Nephron (organoid): ENCODE measurements around the gene RIPK4.

ENCODE experiments used
- H3K27ac Mint-ChIP-seq, 3 experiments: 2 replicates each; pipeline ENCODE4 v1.8.0; 2020; ENCODE audit warnings: mixed read lengths in 3 of 3, mild to moderate bottlenecking in 2 of 3, moderate library complexity in 1 of 3
- H3K27me3 Mint-ChIP-seq: 2 replicates; pipeline ENCODE4 v1.8.0; 2021; ENCODE audit warnings: low read depth, mild to moderate bottlenecking, moderate library complexity, mixed read lengths
- H3K36me3 Mint-ChIP-seq: 2 replicates; pipeline ENCODE4 v1.8.0; 2020; ENCODE audit warnings: low read depth, mixed read lengths
- H3K4me1 Mint-ChIP-seq: 2 replicates; pipeline ENCODE4 v1.8.0; 2020; ENCODE audit warnings: mixed read lengths
- H3K4me3 Mint-ChIP-seq, 3 experiments: 2 replicates each; pipeline ENCODE4 v1.8.0; 2020; ENCODE audit warnings: mild to moderate bottlenecking in 3 of 3, mixed read lengths in 3 of 3, moderate library complexity in 2 of 3
- H3K9me3 Mint-ChIP-seq: 2 replicates; pipeline ENCODE4 v1.8.0; 2020; ENCODE audit warnings: mixed read lengths
- TF ChIP-seq, protein P1 (sequence below), 3 experiments: fragments of 200-600 bp; sonication (generic); IDR thresholded peaks; one replicate each; pipeline ENCODE4 v1.5.0; 2021; ENCODE audit warnings: antibody characterized with exemption in 3 of 3; ENCODE audit not compliant: unreplicated experiment in 3 of 3

The RIPK4 gene

GRCh38 chr21:41809891-41810596 is 43.2 kb upstream of the RIPK4 start:
- no peak overlapping the region for H3K4me3 Mint-ChIP-seq

GRCh38 chr21:41808846-41809245 is 42.0 kb upstream of the RIPK4 start:
- no peak overlapping the region for H3K4me3 Mint-ChIP-seq
- no peak overlapping the region for H3K27ac Mint-ChIP-seq
- TF ChIP-seq, protein P1, sequence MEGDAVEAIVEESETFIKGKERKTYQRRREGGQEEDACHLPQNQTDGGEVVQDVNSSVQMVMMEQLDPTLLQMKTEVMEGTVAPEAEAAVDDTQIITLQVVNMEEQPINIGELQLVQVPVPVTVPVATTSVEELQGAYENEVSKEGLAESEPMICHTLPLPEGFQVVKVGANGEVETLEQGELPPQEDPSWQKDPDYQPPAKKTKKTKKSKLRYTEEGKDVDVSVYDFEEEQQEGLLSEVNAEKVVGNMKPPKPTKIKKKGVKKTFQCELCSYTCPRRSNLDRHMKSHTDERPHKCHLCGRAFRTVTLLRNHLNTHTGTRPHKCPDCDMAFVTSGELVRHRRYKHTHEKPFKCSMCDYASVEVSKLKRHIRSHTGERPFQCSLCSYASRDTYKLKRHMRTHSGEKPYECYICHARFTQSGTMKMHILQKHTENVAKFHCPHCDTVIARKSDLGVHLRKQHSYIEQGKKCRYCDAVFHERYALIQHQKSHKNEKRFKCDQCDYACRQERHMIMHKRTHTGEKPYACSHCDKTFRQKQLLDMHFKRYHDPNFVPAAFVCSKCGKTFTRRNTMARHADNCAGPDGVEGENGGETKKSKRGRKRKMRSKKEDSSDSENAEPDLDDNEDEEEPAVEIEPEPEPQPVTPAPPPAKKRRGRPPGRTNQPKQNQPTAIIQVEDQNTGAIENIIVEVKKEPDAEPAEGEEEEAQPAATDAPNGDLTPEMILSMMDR (IDR thresholded peaks at IDR 0.05; ENCODE audit: unreplicated experiment in 3 of 3), result no peak

More at GRCh38 chr21:41809891-41810596, 43.2 kb upstream of the RIPK4 start:
- H3K36me3 Mint-ChIP-seq, result peaks cover 46% of the 10 kb centered on the region
- TF ChIP-seq, protein P1 (IDR thresholded peaks at IDR 0.05; ENCODE audit: unreplicated experiment in 3 of 3), result no peak
- H3K4me1 Mint-ChIP-seq, result no peaks in the 10 kb centered on the region
- no peaks in the 10 kb centered on the region for H3K27me3 Mint-ChIP-seq
- H3K27ac Mint-ChIP-seq, result no peak overlapping the region
- no peaks in the 10 kb centered on the region for H3K9me3 Mint-ChIP-seq

GRCh38 chr21:41808094-41808493 is 41.2 kb upstream of the RIPK4 start:
- Mint-ChIP-seq H3K27me3 (no peaks in the 10 kb centered on the region), H3K27ac (no peak overlapping the region), H3K9me3 (no peaks in the 10 kb centered on the region), H3K36me3 (peaks cover 37% of the 10 kb centered on the region), H3K4me3 (no peak overlapping the region), H3K4me1 (no peaks in the 10 kb centered on the region)
- TF ChIP-seq, protein P1 (IDR thresholded peaks at IDR 0.05; ENCODE audit: unreplicated experiment in 3 of 3), result no peak

More at GRCh38 chr21:41808846-41809245, 42.0 kb upstream of the RIPK4 start:
- H3K27me3 Mint-ChIP-seq, result no peaks in the 10 kb centered on the region
- no peaks in the 10 kb centered on the region for H3K9me3 Mint-ChIP-seq
- H3K4me1 Mint-ChIP-seq, result no peaks in the 10 kb centered on the region
- peaks cover 42% of the 10 kb centered on the region for H3K36me3 Mint-ChIP-seq

DNA sequence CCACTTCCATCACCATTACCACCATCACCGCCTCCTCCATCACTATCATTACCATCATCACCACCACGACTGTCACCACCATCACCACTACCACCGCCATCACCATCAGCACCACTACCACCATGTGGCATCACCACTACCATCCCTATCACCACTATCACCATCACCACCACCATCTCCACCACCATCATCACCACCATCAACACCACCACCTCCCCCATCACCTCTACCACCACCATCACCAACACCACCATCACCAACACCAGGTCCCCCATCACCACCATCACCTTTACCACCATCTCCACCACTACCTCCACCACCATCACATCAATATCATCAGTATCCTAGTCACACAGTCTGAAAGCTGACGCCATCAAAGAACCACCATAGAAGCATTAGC is 39.9 kb upstream of the RIPK4 start:
- Mint-ChIP-seq H3K4me3 (no peak overlapping the region), H3K4me1 (no peaks in the 10 kb centered on the region), H3K27ac (no peak overlapping the region), H3K9me3 (no peaks in the 10 kb centered on the region), H3K36me3 (peaks cover 43% of the 10 kb centered on the region), H3K27me3 (no peaks in the 10 kb centered on the region)
- TF ChIP-seq, protein P1 (IDR thresholded peaks at IDR 0.05; ENCODE audit: unreplicated experiment in 3 of 3), result no peak

DNA sequence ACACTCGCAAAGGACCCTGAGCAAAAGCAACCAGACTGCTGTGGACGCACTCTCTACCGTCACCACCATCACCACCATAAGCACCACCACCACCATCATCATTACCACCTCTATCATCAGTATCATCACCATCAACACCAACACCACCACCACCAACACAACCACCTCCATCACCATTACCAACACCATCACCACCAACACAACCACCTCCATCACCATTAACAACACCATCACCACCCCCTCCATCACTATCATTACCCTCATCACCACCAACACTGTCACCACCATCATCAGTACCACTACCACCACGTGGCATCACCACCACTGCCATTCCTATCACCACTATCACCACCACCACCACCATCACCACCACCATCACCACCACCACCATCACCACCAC is 38.8 kb upstream of the RIPK4 start:
- H3K36me3 Mint-ChIP-seq, result peaks cover 46% of the 10 kb centered on the region
- H3K27me3 Mint-ChIP-seq, result no peaks in the 10 kb centered on the region
- H3K4me3 Mint-ChIP-seq, result no peak overlapping the region
- no peak overlapping the region for H3K27ac Mint-ChIP-seq
- no peaks in the 10 kb centered on the region for H3K4me1 Mint-ChIP-seq
- no peaks in the 10 kb centered on the region for H3K9me3 Mint-ChIP-seq
- TF ChIP-seq, protein P1 (IDR thresholded peaks at IDR 0.05; ENCODE audit: unreplicated experiment in 3 of 3), result no peak

DNA sequence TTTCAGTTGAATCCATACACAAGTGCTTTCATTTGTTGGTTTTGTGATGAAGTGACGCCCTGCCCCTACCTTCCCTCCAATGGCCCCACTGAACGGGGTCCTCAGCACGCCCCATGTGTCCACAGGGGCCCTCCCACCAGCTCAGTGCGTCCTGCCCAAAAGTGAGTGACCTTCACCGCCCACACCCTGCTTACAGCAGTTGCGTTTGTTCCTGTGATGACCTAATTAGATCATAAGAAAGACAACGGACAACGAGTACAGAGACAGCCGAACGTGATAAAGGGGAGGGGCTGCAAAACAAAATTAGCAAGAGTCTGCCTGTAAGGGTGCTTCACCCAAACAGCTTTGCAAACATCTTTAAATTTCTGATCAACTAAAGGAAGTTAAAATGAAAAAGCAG is 38.2 kb upstream of the RIPK4 start:
- no peaks in the 10 kb centered on the region for H3K27me3 Mint-ChIP-seq
- H3K9me3 Mint-ChIP-seq, result no peaks in the 10 kb centered on the region
- TF ChIP-seq, protein P1 (IDR thresholded peaks at IDR 0.05; ENCODE audit: unreplicated experiment in 3 of 3), result no peak
- H3K27ac Mint-ChIP-seq, result no peak overlapping the region
- H3K4me1 Mint-ChIP-seq, result no peaks in the 10 kb centered on the region
- peaks cover 48% of the 10 kb centered on the region for H3K36me3 Mint-ChIP-seq
- H3K4me3 Mint-ChIP-seq, result no peak overlapping the region
